ENCODE results near the gene MGRN1. TPM values are rescaled to one million over a fixed set of nuclear protein-coding genes. Genes with fewer than 3 reads are reported as not detected.

MGRN1 gene
- total and polyA plus RNA-seq, 2 donors (not counting 1 experiment from before 2014, with no cell fraction given): 5.4 to 26.1 TPM

DNA sequence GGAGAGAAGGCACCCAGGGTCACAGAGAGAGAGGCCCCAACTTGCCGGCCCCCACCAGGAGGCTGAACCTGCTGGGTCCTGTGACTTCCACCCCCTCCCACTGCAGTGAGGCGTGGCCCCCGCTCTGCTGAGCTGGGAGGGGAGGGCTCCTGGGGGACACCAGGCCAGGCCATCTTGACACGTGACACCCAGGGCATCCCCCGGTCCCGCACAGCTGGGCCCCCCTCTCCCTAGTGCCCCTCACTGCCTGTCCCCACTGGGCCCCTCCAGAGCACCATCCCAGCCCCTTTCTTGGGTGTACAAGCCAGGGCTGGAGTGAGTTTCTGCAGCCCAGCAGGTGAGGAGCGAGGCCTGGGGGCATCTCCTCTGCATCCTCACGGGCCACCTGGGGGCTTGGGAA lies 22.3 kb upstream of the MGRN1 start:
- Histone ChIP-seq H3K27ac (ENCODE audit: insufficient read depth, low read length) (no peak overlapping the region), H3K4me1 (ENCODE audit: control insufficient read depth, extremely low read depth, insufficient read depth, low read length) (no peaks in the 10 kb centered on the region)
- TF ChIP-seq, protein P1, sequence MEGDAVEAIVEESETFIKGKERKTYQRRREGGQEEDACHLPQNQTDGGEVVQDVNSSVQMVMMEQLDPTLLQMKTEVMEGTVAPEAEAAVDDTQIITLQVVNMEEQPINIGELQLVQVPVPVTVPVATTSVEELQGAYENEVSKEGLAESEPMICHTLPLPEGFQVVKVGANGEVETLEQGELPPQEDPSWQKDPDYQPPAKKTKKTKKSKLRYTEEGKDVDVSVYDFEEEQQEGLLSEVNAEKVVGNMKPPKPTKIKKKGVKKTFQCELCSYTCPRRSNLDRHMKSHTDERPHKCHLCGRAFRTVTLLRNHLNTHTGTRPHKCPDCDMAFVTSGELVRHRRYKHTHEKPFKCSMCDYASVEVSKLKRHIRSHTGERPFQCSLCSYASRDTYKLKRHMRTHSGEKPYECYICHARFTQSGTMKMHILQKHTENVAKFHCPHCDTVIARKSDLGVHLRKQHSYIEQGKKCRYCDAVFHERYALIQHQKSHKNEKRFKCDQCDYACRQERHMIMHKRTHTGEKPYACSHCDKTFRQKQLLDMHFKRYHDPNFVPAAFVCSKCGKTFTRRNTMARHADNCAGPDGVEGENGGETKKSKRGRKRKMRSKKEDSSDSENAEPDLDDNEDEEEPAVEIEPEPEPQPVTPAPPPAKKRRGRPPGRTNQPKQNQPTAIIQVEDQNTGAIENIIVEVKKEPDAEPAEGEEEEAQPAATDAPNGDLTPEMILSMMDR (conservative IDR thresholded peaks at IDR 0.05 in 1 of 2, IDR thresholded peaks at IDR 0.05 in 1 of 2; ENCODE audit: low read depth in 1 of 2, low read length in 2 of 2): no peak
- no peak for TF ChIP-seq EZH2 (IDR thresholded peaks at IDR 0.05; ENCODE audit: low read length, missing control alignments)

DNA sequence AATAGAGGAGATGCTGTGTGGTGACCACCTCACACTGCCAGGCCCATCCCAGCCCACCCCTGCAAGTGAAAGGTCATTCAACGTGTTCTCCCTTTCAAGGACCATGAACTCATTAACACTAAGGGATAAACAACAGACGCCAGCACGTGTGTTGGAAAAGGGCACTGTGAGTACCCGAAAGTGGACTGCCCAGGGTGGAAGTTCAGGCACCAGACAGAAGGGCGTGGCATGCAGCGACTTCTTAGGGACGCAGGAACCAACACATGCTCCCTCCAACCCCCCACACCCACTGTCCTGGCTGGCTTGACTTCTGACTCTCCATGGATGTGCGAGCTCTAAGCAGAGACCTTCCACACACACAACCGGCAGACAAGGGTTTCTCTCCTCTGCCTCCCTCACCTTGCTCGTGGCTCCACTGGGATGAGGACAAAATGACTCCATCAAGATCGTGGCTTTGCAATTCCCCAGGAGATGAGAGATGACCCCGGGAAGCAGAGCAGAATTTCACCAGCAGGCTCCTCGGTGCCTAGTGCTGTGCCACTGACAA lies 20.9 kb upstream of the MGRN1 start:
- no peaks in the 10 kb centered on the region for H3K4me1 ChIP-seq (ENCODE audit: control insufficient read depth, extremely low read depth, insufficient read depth, low read length)
- DNase-seq (ENCODE audit: low read depth in 2 of 2): no peak
- no peaks in the 10 kb centered on the region for H3K9me3 ChIP-seq (ENCODE audit: control insufficient read depth, insufficient read depth, low read depth, low read length)
- H3K4me2 ChIP-seq (ENCODE audit: extremely low read depth, insufficient read depth, low read length): no peak overlapping the region
- H3K27ac ChIP-seq (ENCODE audit: insufficient read depth, low read length): no peak overlapping the region
- no peak overlapping the region for H3K9ac ChIP-seq (ENCODE audit: insufficient read depth, low read length)
- no peaks in the 10 kb centered on the region for H4K20me1 ChIP-seq (ENCODE audit: control insufficient read depth, extremely low read depth, insufficient read depth, low read length)
- H3K27me3 ChIP-seq (ENCODE audit: control insufficient read depth, insufficient read depth, low read length): peaks cover 7% of the 10 kb centered on the region
- peaks cover 1% of the 10 kb centered on the region for H3K36me3 ChIP-seq (ENCODE audit: control insufficient read depth, insufficient read depth, low read length)
- no peak overlapping the region for H3K4me3 ChIP-seq (replicated peaks in 1 of 4; ENCODE audit: control extremely low read depth in 1 of 4, insufficient read depth in 1 of 4, low read depth in 3 of 4, low read length in 4 of 4)
- no peak overlapping the region for H2AFZ ChIP-seq (ENCODE audit: low read length)
- no peak for TF ChIP-seq EZH2 (IDR thresholded peaks at IDR 0.05; ENCODE audit: low read length, missing control alignments)
- TF ChIP-seq, protein P1 (conservative IDR thresholded peaks at IDR 0.05 in 1 of 2, IDR thresholded peaks at IDR 0.05 in 1 of 2; ENCODE audit: low read depth in 1 of 2, low read length in 2 of 2): no peak
- H3K79me2 ChIP-seq (ENCODE audit: control insufficient read depth, insufficient read depth, low read length): no peaks in the 10 kb centered on the region

More for the DNA sequence above, 22.3 kb upstream of the MGRN1 start:
- no peaks in the 10 kb centered on the region for H3K36me3 ChIP-seq (ENCODE audit: control insufficient read depth, insufficient read depth, low read length)
- peaks cover 7% of the 10 kb centered on the region for H3K27me3 ChIP-seq (ENCODE audit: control insufficient read depth, insufficient read depth, low read length)
- no peak overlapping the region for H3K9ac ChIP-seq (ENCODE audit: insufficient read depth, low read length)
- H4K20me1 ChIP-seq (ENCODE audit: control insufficient read depth, extremely low read depth, insufficient read depth, low read length): no peaks in the 10 kb centered on the region
- no peak overlapping the region for H3K4me3 ChIP-seq (replicated peaks in 1 of 4; ENCODE audit: control extremely low read depth in 1 of 4, insufficient read depth in 1 of 4, low read depth in 3 of 4, low read length in 4 of 4)
- no peak overlapping the region for H3K4me2 ChIP-seq (ENCODE audit: extremely low read depth, insufficient read depth, low read length)
- no peaks in the 10 kb centered on the region for H3K79me2 ChIP-seq (ENCODE audit: control insufficient read depth, insufficient read depth, low read length)
- no peak for DNase-seq (ENCODE audit: low read depth in 2 of 2)
- no peak overlapping the region for H2AFZ ChIP-seq (ENCODE audit: low read length)
- no peaks in the 10 kb centered on the region for H3K9me3 ChIP-seq (ENCODE audit: control insufficient read depth, insufficient read depth, low read depth, low read length)

DNA sequence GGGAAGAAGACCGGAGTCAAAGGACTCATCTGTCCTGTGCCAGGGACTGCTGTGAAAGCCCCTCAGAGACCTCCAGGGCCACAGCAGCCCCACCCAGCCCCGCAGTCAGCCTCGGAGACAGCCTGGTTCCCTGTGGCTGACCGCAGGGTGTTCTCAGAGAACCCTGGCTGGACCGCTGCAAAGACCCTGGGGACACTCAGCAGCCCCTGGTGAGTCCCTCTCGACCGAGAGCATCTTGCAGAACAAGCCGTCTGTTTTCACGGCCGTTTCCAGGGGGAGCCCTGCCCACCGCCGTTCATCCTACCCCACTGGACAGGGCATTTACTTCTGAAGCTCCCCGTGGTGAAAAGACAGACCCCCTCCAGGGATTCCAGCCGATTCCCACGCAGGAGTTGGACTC lies 20.2 kb upstream of the MGRN1 start:
- no peak for TF ChIP-seq EZH2 (IDR thresholded peaks at IDR 0.05; ENCODE audit: low read length, missing control alignments)
- TF ChIP-seq, protein P1 (conservative IDR thresholded peaks at IDR 0.05 in 1 of 2, IDR thresholded peaks at IDR 0.05 in 1 of 2; ENCODE audit: low read depth in 1 of 2, low read length in 2 of 2): no peak
- Histone ChIP-seq H2AFZ (ENCODE audit: low read length) (no peak overlapping the region), H3K36me3 (ENCODE audit: control insufficient read depth, insufficient read depth, low read length) (peaks cover 5% of the 10 kb centered on the region), H3K4me2 (ENCODE audit: extremely low read depth, insufficient read depth, low read length) (no peak overlapping the region), H3K9ac (ENCODE audit: insufficient read depth, low read length) (no peak overlapping the region), H3K27ac (ENCODE audit: insufficient read depth, low read length) (no peak overlapping the region), H3K9me3 (ENCODE audit: control insufficient read depth, insufficient read depth, low read depth, low read length) (no peaks in the 10 kb centered on the region), H4K20me1 (ENCODE audit: control insufficient read depth, extremely low read depth, insufficient read depth, low read length) (no peaks in the 10 kb centered on the region), H3K79me2 (ENCODE audit: control insufficient read depth, insufficient read depth, low read length) (no peaks in the 10 kb centered on the region), H3K4me3 (replicated peaks in 1 of 4; ENCODE audit: control extremely low read depth in 1 of 4, insufficient read depth in 1 of 4, low read depth in 3 of 4, low read length in 4 of 4) (no peak overlapping the region), H3K4me1 (ENCODE audit: control insufficient read depth, extremely low read depth, insufficient read depth, low read length) (no peaks in the 10 kb centered on the region), H3K27me3 (ENCODE audit: control insufficient read depth, insufficient read depth, low read length) (peaks cover 6% of the 10 kb centered on the region)
- DNase-seq (ENCODE audit: low read depth in 2 of 2): no peak

Measured in fibroblast of lung (primary cell).